ENCODE data around the gene ERICH6. TPM values are rescaled to one million over a fixed set of nuclear protein-coding genes. Genes with fewer than 3 reads are reported as not detected.

The ERICH6 gene
- total RNA-seq, 1 donor: under 0.01 TPM

DNA sequence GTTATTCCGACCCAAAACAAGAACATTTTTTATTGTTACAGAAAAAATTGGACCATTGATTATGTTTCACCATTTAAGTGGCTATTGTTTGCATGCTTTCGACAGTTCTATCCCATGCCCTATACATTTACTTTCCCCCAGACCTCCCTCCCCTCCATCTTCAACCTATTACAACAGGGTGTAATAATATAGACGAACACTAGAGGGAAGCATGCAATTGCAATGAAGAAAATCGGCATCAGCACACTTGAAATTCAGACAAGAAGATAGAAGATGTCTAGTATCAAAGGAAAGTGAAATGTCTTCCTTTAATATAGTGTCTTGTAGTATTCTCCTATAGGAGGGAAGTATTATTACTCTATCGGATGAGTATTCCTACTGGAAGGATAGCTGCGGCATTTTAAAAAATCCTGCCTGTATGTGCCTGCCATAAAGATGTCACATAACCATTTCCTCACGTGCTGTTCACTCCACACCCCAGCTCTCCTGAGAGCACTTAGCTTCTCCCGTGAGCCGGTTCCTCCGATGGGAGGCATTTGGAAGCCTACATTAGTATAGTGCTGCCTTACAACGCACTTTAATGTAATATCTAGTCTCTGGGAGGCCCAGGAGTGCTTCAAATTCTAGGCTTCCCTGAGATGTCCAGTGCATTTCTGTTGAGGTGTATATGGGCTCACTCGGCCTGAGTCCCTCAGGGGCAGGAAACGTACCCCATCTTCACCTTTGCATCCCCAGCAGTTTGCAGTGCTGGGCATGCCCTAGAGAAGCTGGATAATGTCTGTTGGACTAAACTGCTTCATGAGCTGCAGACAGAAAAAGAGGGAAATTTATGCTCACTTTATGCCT is 17.8 kb upstream of the ERICH6 start:
- Histone ChIP-seq H3K4me1 (ENCODE audit: insufficient read depth, low read length) (peaks cover 9% of the 10 kb centered on the region), H3K4me3 (ENCODE audit: insufficient read depth, low read length) (no peak overlapping the region), H3K79me2 (ENCODE audit: insufficient read depth, low read length) (no peaks in the 10 kb centered on the region), H3K27me3 (ENCODE audit: insufficient read depth, low read length) (no peaks in the 10 kb centered on the region), H3K9me3 (ENCODE audit: low read depth, low read length) (no peaks in the 10 kb centered on the region), H3K36me3 (ENCODE audit: insufficient read depth, low read length) (no peaks in the 10 kb centered on the region), H3K27ac (ENCODE audit: low read depth, low read length) (no peak overlapping the region), H4K20me1 (ENCODE audit: insufficient read depth, low read length) (no peaks in the 10 kb centered on the region), H2AFZ (ENCODE audit: low read length) (peak overlapping the region; percentile 32), H3K4me2 (ENCODE audit: insufficient read depth, low read length) (peak overlapping the region; percentile 68)
- peak; percentile 59 for DNase-seq (ENCODE audit: insufficient read length, low spot score, missing footprints)
- TF ChIP-seq, protein P1, sequence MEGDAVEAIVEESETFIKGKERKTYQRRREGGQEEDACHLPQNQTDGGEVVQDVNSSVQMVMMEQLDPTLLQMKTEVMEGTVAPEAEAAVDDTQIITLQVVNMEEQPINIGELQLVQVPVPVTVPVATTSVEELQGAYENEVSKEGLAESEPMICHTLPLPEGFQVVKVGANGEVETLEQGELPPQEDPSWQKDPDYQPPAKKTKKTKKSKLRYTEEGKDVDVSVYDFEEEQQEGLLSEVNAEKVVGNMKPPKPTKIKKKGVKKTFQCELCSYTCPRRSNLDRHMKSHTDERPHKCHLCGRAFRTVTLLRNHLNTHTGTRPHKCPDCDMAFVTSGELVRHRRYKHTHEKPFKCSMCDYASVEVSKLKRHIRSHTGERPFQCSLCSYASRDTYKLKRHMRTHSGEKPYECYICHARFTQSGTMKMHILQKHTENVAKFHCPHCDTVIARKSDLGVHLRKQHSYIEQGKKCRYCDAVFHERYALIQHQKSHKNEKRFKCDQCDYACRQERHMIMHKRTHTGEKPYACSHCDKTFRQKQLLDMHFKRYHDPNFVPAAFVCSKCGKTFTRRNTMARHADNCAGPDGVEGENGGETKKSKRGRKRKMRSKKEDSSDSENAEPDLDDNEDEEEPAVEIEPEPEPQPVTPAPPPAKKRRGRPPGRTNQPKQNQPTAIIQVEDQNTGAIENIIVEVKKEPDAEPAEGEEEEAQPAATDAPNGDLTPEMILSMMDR (IDR thresholded peaks at IDR 0.05; ENCODE audit: extremely low read depth, low read depth, low read length): peak; percentile 83

DNA sequence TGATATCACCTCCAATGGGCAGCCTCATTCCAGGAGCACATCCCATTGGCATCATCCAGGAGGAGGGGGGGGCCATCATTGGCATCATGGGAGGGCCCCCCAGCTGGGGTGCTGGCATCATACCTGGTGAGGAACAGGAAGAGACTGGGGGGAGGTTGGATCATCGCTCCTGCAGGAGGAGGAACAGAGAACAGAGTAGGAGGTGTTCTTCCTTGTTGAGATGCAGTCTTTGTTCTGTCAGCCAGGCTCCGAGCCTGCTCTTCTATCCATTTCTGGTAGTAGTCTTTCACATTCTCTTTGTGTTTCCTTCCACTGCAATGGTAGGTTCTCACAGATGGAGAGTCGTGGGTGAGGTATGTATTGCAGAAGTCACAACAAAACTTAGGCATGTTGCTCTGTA is 16.7 kb upstream of the ERICH6 start:
- no peaks in the 10 kb centered on the region for H3K79me2 ChIP-seq (ENCODE audit: insufficient read depth, low read length)
- H3K4me1 ChIP-seq (ENCODE audit: insufficient read depth, low read length): peaks cover 9% of the 10 kb centered on the region
- H2AFZ ChIP-seq (ENCODE audit: low read length): no peak overlapping the region
- no peak overlapping the region for H3K27ac ChIP-seq (ENCODE audit: low read depth, low read length)
- no peaks in the 10 kb centered on the region for H3K36me3 ChIP-seq (ENCODE audit: insufficient read depth, low read length)
- no peak overlapping the region for H3K4me3 ChIP-seq (ENCODE audit: insufficient read depth, low read length)
- H4K20me1 ChIP-seq (ENCODE audit: insufficient read depth, low read length): no peaks in the 10 kb centered on the region
- no peaks in the 10 kb centered on the region for H3K9me3 ChIP-seq (ENCODE audit: low read depth, low read length)
- TF ChIP-seq, protein P1 (IDR thresholded peaks at IDR 0.05; ENCODE audit: extremely low read depth, low read depth, low read length): no peak
- DNase-seq (ENCODE audit: insufficient read length, low spot score, missing footprints): no peak
- H3K4me2 ChIP-seq (ENCODE audit: insufficient read depth, low read length): no peak overlapping the region
- no peaks in the 10 kb centered on the region for H3K27me3 ChIP-seq (ENCODE audit: insufficient read depth, low read length)

- H3K4me2 ChIP-seq (ENCODE audit: insufficient read depth, low read length): no peak overlapping the region
- no peak overlapping the region for H2AFZ ChIP-seq (ENCODE audit: low read length)
- no peaks in the 10 kb centered on the region for H3K27me3 ChIP-seq (ENCODE audit: insufficient read depth, low read length)
- H3K9me3 ChIP-seq (ENCODE audit: low read depth, low read length): no peaks in the 10 kb centered on the region
- TF ChIP-seq, protein P1 (IDR thresholded peaks at IDR 0.05; ENCODE audit: extremely low read depth, low read depth, low read length): no peak
- peaks cover 3% of the 10 kb centered on the region for H3K36me3 ChIP-seq (ENCODE audit: insufficient read depth, low read length)
- no peak overlapping the region for H3K4me3 ChIP-seq (ENCODE audit: insufficient read depth, low read length)
- peaks cover 3% of the 10 kb centered on the region for H3K4me1 ChIP-seq (ENCODE audit: insufficient read depth, low read length)
- DNase-seq (ENCODE audit: insufficient read length, low spot score, missing footprints): peak; percentile 84
- H3K79me2 ChIP-seq (ENCODE audit: insufficient read depth, low read length): no peaks in the 10 kb centered on the region
- H4K20me1 ChIP-seq (ENCODE audit: insufficient read depth, low read length): no peaks in the 10 kb centered on the region
- H3K27ac ChIP-seq (ENCODE audit: low read depth, low read length): no peak overlapping the region
These were observed 6.4 kb upstream of the ERICH6 start for GRCh38 chr3:150710097-150710496.

DNA sequence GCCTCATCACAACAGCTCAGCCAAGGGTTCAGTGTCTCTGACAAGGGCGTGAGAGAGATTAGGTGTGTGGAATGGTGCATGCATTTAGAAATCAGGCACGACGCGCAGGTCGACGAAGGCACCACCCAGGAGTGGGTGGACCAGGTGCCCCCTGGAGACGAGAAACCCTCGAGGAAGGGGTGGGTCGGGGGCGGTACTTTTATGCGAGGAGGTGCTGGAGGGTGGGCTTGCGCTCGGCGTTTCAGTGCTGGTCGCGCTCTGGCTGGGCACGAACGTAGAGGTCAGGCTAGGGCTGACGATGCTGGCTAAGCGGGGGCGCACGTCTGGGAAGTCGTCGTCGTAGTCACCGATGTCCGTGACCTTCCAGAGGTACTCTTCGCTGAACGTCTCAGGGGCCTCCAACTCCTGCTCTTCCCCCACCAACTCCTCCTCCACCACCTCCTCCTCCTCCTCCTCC is 393 bp downstream of the ERICH6 start:
- TF ChIP-seq, protein P1 (IDR thresholded peaks at IDR 0.05; ENCODE audit: extremely low read depth, low read depth, low read length): no peak
- no peaks in the 10 kb centered on the region for H4K20me1 ChIP-seq (ENCODE audit: insufficient read depth, low read length)
- peak overlapping the region; percentile 93 for H2AFZ ChIP-seq (ENCODE audit: low read length)
- peak overlapping the region; percentile 71 for H3K4me3 ChIP-seq (ENCODE audit: insufficient read depth, low read length)
- no peaks in the 10 kb centered on the region for H3K9me3 ChIP-seq (ENCODE audit: low read depth, low read length)
- DNase-seq (ENCODE audit: insufficient read length, low spot score, missing footprints): peak; percentile 86
- peak overlapping the region; percentile 80 for H3K4me2 ChIP-seq (ENCODE audit: insufficient read depth, low read length)
- H3K4me1 ChIP-seq (ENCODE audit: insufficient read depth, low read length): peaks cover 5% of the 10 kb centered on the region
- H3K27ac ChIP-seq (ENCODE audit: low read depth, low read length): peak overlapping the region; percentile 30
- H3K79me2 ChIP-seq (ENCODE audit: insufficient read depth, low read length): no peaks in the 10 kb centered on the region
- H3K27me3 ChIP-seq (ENCODE audit: insufficient read depth, low read length): no peaks in the 10 kb centered on the region
- H3K36me3 ChIP-seq (ENCODE audit: insufficient read depth, low read length): peaks cover 3% of the 10 kb centered on the region
